Measurements from ENCODE around the gene PCYT1A. TPM values are rescaled to one million over a fixed set of nuclear protein-coding genes. Genes with fewer than 3 reads are reported as not detected.

The PCYT1A gene
- total and polyA plus RNA-seq, 2 of the 13 experiments (the other 11 are each of a cell fraction or from before 2014, with no cell fraction given) = 26.4 to 45.3 TPM

- TF ChIP-seq BRCA1 (CRISPR knock-in tag; IDR thresholded peaks at IDR 0.05) (no peak), THAP8 (CRISPR knock-in tag; IDR thresholded peaks at IDR 0.05; ENCODE audit: borderline replicate concordance) (no peak), RFX5 (IDR thresholded peaks at IDR 0.05; ENCODE audit: low read depth, low read length) (no peak), NFE2L2 (IDR thresholded peaks at IDR 0.05; ENCODE audit: low read length) (no peak), KDM1A (CRISPR knock-in tag; IDR thresholded peaks at IDR 0.05) (no peak), ZFP1 (CRISPR knock-in tag; IDR thresholded peaks at IDR 0.05) (no peak), MTERF4 (CRISPR knock-in tag; IDR thresholded peaks at IDR 0.05) (no peak; the same call in 1 of the 2 replicates), LBX2 (CRISPR knock-in tag; IDR thresholded peaks at IDR 0.05; ENCODE audit: borderline replicate concordance) (no peak), MAX (IDR thresholded peaks at IDR 0.05) (peak; percentile 78), ZFP91 (CRISPR knock-in tag; IDR thresholded peaks at IDR 0.05; ENCODE audit: borderline replicate concordance) (peak; percentile 79; the same call in 1 of the 2 replicates), HMGXB3 (CRISPR knock-in tag; IDR thresholded peaks at IDR 0.05; ENCODE audit: borderline replicate concordance) (no peak), ZNF589 (CRISPR knock-in tag; conservative IDR thresholded peaks at IDR 0.05) (0 out of 2 replicates have a peak, but pooled peaks have one; percentile 45), PHF8 (CRISPR knock-in tag; IDR thresholded peaks at IDR 0.05) (peak; percentile 94), MTF1 (CRISPR knock-in tag; IDR thresholded peaks at IDR 0.05) (no peak), MYNN (CRISPR knock-in tag; IDR thresholded peaks at IDR 0.05; ENCODE audit: low read depth) (no peak), ZNF225 (CRISPR knock-in tag; IDR thresholded peaks at IDR 0.05) (no peak), ZNF691 (CRISPR knock-in tag; IDR thresholded peaks at IDR 0.05; ENCODE audit: borderline replicate concordance, low read depth) (no peak), ZNF790 (CRISPR knock-in tag; IDR thresholded peaks at IDR 0.05; ENCODE audit: borderline replicate concordance) (no peak), ASH2L (IDR thresholded peaks at IDR 0.05; ENCODE audit: insufficient read length, low read depth, low read length) (peak; percentile 46), SAFB2 (CRISPR knock-in tag; IDR thresholded peaks at IDR 0.05; ENCODE audit: borderline replicate concordance, low read depth) (no peak)
These were observed 30.4 kb upstream of the PCYT1A start, which contains the start of gene DYNLT2B (continued) for GRCh38 chr3:196317687-196318467.
